HepG2 (cell line): ENCODE data around the gene SLC22A7. TPM values are rescaled to one million over a fixed set of nuclear protein-coding genes. Genes with fewer than 3 reads are reported as not detected.
A peak's percentile ranks its signal among the peaks of the same experiment; 100 is the strongest.

Experiments used
- BORCS8-MEF2B ChIP-seq: sonication (generic); formaldehyde crosslinking; IDR thresholded peaks from 2 replicates; pipeline ENCODE4 v1.8.0; 2022; ENCODE audit warnings: mild to moderate bottlenecking, missing genetic modification reagents
- DPF2 ChIP-seq: sonication (generic); formaldehyde crosslinking; IDR thresholded peaks from 2 replicates; pipeline ENCODE4 v1.4.0; 2020; ENCODE audit warnings: mild to moderate bottlenecking, low read depth, missing genetic modification reagents, borderline replicate concordance
- EP300 ChIP-seq, 3 experiments: sonication (generic) in 1 of 3; formaldehyde crosslinking in 1 of 3; IDR thresholded peaks; 2 replicates each; pipeline versions ENCODE4 v1.5.1 to v1.6.1; 2011 to 2020; ENCODE audit warnings: low read depth in 2 of 3, low read length in 2 of 3, borderline replicate concordance in 1 of 3, improper control_type of control experiment in 1 of 3, mild to moderate bottlenecking in 1 of 3, missing genetic modification reagents in 1 of 3, moderate library complexity in 1 of 3
- KLF12 ChIP-seq: sonication (generic); formaldehyde crosslinking; IDR thresholded peaks from 2 replicates; pipeline ENCODE4 v1.4.0; 2020; ENCODE audit warnings: missing genetic modification reagents, borderline replicate concordance
- RBM39 ChIP-seq: fragments of 200-400 bp; formaldehyde crosslinking; IDR thresholded peaks from one replicate; pipeline ENCODE4 v1.6.1; 2018; ENCODE audit warnings: antibody characterized with exemption, mild to moderate bottlenecking, low read depth, low read length; ENCODE audit not compliant: poor library complexity, severe bottlenecking
- RFXAP ChIP-seq: sonication (generic); formaldehyde crosslinking; IDR thresholded peaks from 2 replicates; pipeline ENCODE4 v1.4.0; 2020; ENCODE audit warnings: missing genetic modification reagents, borderline replicate concordance
- ZBTB38 ChIP-seq: sonication (generic); formaldehyde crosslinking; IDR thresholded peaks from 2 replicates; pipeline ENCODE4 v1.5.1; 2020; ENCODE audit warnings: mild to moderate bottlenecking, missing genetic modification reagents
- ZBTB42 ChIP-seq: sonication (generic); formaldehyde crosslinking; IDR thresholded peaks from 2 replicates; pipeline ENCODE4 v1.5.0; 2020; ENCODE audit warnings: mild to moderate bottlenecking, missing genetic modification reagents
- ZFP37 ChIP-seq: sonication (generic); formaldehyde crosslinking; IDR thresholded peaks from 2 replicates; pipeline ENCODE4 v1.4.0; 2020; ENCODE audit warnings: missing genetic modification reagents, borderline replicate concordance
- ZNF230 ChIP-seq: sonication (generic); formaldehyde crosslinking; IDR thresholded peaks from 2 replicates; pipeline ENCODE4 v1.4.0; 2020; ENCODE audit warnings: mild to moderate bottlenecking, missing genetic modification reagents
- ZNF274 ChIP-seq: sonication (generic); formaldehyde crosslinking; IDR thresholded peaks from 2 replicates; pipeline ENCODE4 v1.5.1; 2020; ENCODE audit warnings: mild to moderate bottlenecking, missing genetic modification reagents
- ZNF678 ChIP-seq: sonication (generic); formaldehyde crosslinking; IDR thresholded peaks from 2 replicates; pipeline ENCODE4 v1.4.0; 2020; ENCODE audit warnings: mild to moderate bottlenecking, missing genetic modification reagents
- ZNF761 ChIP-seq: sonication (generic); formaldehyde crosslinking; conservative IDR thresholded peaks from 2 replicates; pipeline ENCODE4 v1.4.0; 2020; ENCODE audit warnings: mild to moderate bottlenecking, missing genetic modification reagents
- ZNF788 ChIP-seq: sonication (generic); formaldehyde crosslinking; IDR thresholded peaks from 2 replicates; pipeline ENCODE4 v1.5.0; 2020; ENCODE audit warnings: mild to moderate bottlenecking, missing genetic modification reagents, borderline replicate concordance
- polyA plus RNA-seq, 8 experiments: library from polyadenylated mRNA; depleted of rRNA in 3 of 8; stranded (reverse) in 7 of 8; unstranded in 1 of 8; fragments of >200 nt; fragmentation: Illumina TruSeq in 4 of 8; extraction: Trizol in 4 of 8; gene quantifications; 2 replicates each; pipeline versions ENCODE4 v1.2.1 to v1.2.3, GENCODE V29; 2011 to 2016; ENCODE audit warnings: low read depth in 4 of 8, missing spikeins in 1 of 8, mixed read lengths in 1 of 8; ENCODE audit not compliant: insufficient read depth in 1 of 8
- total RNA-seq, 5 experiments: library from RNA; depleted of rRNA; stranded (reverse); fragments of >200 nt; fragmentation: Illumina TruSeq; extraction: Trizol; gene quantifications; 2 replicates each; pipeline ENCODE4 v1.2.3, GENCODE V29; 2016; ENCODE audit warnings: low read depth in 1 of 5
- TF ChIP-seq, protein P1 (sequence below): sonication (generic); formaldehyde crosslinking; IDR thresholded peaks from 2 replicates; pipeline ENCODE4 v1.5.0; 2020; ENCODE audit warnings: mild to moderate bottlenecking, missing genetic modification reagents
- TF ChIP-seq, protein P2 (sequence below): sonication (generic); formaldehyde crosslinking; IDR thresholded peaks from 2 replicates; pipeline ENCODE4 v1.4.0; 2020; ENCODE audit warnings: missing genetic modification reagents
- TF ChIP-seq, protein P3 (sequence below): sonication (generic); formaldehyde crosslinking; IDR thresholded peaks from 2 replicates; pipeline ENCODE4 v1.4.0; 2020; ENCODE audit warnings: mild to moderate bottlenecking, missing genetic modification reagents
- TF ChIP-seq, protein P4 (sequence below): sonication (generic); formaldehyde crosslinking; conservative IDR thresholded peaks from 2 replicates; pipeline ENCODE4 v1.4.0; 2020; ENCODE audit warnings: mild to moderate bottlenecking, missing genetic modification reagents, moderate library complexity
- TF ChIP-seq, protein P5 (sequence below): sonication (generic); formaldehyde crosslinking; conservative IDR thresholded peaks from 2 replicates; pipeline ENCODE4 v1.4.0; 2020; ENCODE audit warnings: missing genetic modification reagents

SLC22A7 gene
- total and polyA plus RNA-seq, 2 of the 13 experiments (the other 11 are each of a cell fraction or from before 2014, with no cell fraction given), result 5.3 to 22.6 TPM

DNA sequence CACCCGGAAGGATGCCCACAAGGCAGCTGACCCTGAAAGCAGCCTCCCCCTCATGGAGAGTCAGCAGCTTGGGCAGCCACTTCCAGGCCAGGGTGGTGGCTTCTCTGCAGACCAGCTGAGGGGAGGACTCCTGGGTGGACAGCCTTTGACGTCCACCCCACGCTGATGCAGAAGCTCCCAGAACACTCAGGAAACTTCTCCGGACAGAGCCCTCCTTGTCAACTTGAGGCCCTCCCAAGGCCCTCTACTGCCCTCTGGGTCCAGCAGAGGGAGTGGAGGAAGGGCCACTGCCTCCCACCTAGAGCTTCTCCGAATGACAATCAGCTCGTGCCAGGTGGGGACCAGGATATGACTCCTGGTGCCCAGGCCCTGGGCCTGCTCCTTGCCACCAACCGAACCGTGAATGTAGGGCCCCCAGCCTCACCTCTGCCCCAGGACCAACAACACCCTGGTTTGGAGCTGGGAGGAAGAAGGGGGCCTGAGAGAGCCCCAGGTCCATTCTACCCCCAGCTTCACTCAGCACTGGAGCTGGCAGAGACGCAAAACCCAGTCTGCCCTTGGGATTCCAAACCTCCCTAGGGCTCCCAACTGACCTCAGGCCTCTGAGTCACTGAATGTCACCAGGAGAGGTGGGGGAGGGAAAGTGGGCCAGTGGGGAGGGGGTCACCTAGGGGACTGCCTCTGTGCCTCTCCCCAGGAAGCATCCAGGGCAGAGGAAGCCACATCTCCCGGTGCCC is 10.9 kb upstream of the SLC22A7 start (continued):
- TF ChIP-seq BORCS8-MEF2B (CRISPR knock-in tag), result peak; percentile 47; the same call in 1 of the 2 replicates
- 0 out of 2 replicates have a peak, but pooled peaks have one; percentile 46 for TF ChIP-seq KLF12 (CRISPR knock-in tag)
- TF ChIP-seq ZFP37 (CRISPR knock-in tag), result peak; percentile 61; the same call in 1 of the 2 replicates
- TF ChIP-seq ZNF230 (CRISPR knock-in tag), result 0 out of 2 replicates have a peak, but pooled peaks have one; percentile 30
- TF ChIP-seq ZNF678 (CRISPR knock-in tag), result no peak
- TF ChIP-seq, protein P1, sequence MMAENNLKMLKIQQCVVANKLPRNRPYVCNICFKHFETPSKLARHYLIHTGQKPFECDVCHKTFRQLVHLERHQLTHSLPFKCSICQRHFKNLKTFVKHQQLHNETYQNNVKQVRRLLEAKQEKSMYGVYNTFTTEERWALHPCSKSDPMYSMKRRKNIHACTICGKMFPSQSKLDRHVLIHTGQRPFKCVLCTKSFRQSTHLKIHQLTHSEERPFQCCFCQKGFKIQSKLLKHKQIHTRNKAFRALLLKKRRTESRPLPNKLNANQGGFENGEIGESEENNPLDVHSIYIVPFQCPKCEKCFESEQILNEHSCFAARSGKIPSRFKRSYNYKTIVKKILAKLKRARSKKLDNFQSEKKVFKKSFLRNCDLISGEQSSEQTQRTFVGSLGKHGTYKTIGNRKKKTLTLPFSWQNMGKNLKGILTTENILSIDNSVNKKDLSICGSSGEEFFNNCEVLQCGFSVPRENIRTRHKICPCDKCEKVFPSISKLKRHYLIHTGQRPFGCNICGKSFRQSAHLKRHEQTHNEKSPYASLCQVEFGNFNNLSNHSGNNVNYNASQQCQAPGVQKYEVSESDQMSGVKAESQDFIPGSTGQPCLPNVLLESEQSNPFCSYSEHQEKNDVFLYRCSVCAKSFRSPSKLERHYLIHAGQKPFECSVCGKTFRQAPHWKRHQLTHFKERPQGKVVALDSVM (CRISPR knock-in tag), result peak; percentile 32; the same call in 1 of the 2 replicates
- peak; percentile 32; the same call in 1 of the 2 replicates for TF ChIP-seq ZBTB38 (CRISPR knock-in tag)
- TF ChIP-seq ZBTB42 (CRISPR knock-in tag), result no peak
- TF ChIP-seq EP300 (IDR thresholded peaks at IDR 0.05; ENCODE audit: low read depth in 2 of 2, low read length in 2 of 2), result 0 out of 4 replicates have a peak, but pooled peaks of 1 of the 2 experiments have one; percentile 2
- no peak for TF ChIP-seq EP300 (CRISPR knock-in tag; IDR thresholded peaks at IDR 0.05; ENCODE audit: borderline replicate concordance)
- TF ChIP-seq ZNF274, result peak; percentile 63; the same call in 1 of the 2 replicates
- peak; percentile 40; the same call in 1 of the 2 replicates for TF ChIP-seq RFXAP (CRISPR knock-in tag)
- TF ChIP-seq, protein P2, sequence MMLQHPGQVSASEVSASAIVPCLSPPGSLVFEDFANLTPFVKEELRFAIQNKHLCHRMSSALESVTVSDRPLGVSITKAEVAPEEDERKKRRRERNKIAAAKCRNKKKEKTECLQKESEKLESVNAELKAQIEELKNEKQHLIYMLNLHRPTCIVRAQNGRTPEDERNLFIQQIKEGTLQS, result 0 out of 2 replicates have a peak, but pooled peaks have one; percentile 6
- TF ChIP-seq, protein P3, sequence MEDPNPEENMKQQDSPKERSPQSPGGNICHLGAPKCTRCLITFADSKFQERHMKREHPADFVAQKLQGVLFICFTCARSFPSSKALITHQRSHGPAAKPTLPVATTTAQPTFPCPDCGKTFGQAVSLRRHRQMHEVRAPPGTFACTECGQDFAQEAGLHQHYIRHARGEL (CRISPR knock-in tag), result no peak
- TF ChIP-seq DPF2, result 0 out of 2 replicates have a peak, but pooled peaks have one; percentile 29
- TF ChIP-seq, protein P4, sequence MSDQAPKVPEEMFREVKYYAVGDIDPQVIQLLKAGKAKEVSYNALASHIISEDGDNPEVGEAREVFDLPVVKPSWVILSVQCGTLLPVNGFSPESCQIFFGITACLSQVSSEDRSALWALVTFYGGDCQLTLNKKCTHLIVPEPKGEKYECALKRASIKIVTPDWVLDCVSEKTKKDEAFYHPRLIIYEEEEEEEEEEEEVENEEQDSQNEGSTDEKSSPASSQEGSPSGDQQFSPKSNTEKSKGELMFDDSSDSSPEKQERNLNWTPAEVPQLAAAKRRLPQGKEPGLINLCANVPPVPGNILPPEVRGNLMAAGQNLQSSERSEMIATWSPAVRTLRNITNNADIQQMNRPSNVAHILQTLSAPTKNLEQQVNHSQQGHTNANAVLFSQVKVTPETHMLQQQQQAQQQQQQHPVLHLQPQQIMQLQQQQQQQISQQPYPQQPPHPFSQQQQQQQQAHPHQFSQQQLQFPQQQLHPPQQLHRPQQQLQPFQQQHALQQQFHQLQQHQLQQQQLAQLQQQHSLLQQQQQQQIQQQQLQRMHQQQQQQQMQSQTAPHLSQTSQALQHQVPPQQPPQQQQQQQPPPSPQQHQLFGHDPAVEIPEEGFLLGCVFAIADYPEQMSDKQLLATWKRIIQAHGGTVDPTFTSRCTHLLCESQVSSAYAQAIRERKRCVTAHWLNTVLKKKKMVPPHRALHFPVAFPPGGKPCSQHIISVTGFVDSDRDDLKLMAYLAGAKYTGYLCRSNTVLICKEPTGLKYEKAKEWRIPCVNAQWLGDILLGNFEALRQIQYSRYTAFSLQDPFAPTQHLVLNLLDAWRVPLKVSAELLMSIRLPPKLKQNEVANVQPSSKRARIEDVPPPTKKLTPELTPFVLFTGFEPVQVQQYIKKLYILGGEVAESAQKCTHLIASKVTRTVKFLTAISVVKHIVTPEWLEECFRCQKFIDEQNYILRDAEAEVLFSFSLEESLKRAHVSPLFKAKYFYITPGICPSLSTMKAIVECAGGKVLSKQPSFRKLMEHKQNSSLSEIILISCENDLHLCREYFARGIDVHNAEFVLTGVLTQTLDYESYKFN (CRISPR knock-in tag), result peak; percentile 68; the same call in 1 of the 2 replicates
- TF ChIP-seq RBM39, result peak; percentile 19
- peak; percentile 40; the same call in 1 of the 2 replicates for TF ChIP-seq ZNF788 (CRISPR knock-in tag)
- TF ChIP-seq, protein P5, sequence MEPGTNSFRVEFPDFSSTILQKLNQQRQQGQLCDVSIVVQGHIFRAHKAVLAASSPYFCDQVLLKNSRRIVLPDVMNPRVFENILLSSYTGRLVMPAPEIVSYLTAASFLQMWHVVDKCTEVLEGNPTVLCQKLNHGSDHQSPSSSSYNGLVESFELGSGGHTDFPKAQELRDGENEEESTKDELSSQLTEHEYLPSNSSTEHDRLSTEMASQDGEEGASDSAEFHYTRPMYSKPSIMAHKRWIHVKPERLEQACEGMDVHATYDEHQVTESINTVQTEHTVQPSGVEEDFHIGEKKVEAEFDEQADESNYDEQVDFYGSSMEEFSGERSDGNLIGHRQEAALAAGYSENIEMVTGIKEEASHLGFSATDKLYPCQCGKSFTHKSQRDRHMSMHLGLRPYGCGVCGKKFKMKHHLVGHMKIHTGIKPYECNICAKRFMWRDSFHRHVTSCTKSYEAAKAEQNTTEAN (CRISPR knock-in tag), result 0 out of 2 replicates have a peak, but pooled peaks have one; percentile 23
- peak; percentile 79; the same call in 1 of the 2 replicates for TF ChIP-seq ZNF761 (CRISPR knock-in tag)
